LNCaP clone FGC (cell line): ENCODE measurements around the gene LNX1.

Experiments used
- DNase-seq: peaks from one replicate; pipeline ENCODE4 v3.0.0-alpha.2; 2011; ENCODE audit warnings: low read depth
- H3K4me3 ChIP-seq: 2 replicates; pipeline ENCODE4 v1.5.1; 2011; ENCODE audit warnings: mild to moderate bottlenecking, low read depth, low read length, control low read depth
- TF ChIP-seq, protein P1 (sequence below): IDR thresholded peaks from 2 replicates; pipeline ENCODE4 v1.5.1; 2012; ENCODE audit warnings: mild to moderate bottlenecking; ENCODE audit not compliant: control insufficient read depth, insufficient read depth; ENCODE audit errors: extremely low read depth

The LNX1 gene

DNA sequence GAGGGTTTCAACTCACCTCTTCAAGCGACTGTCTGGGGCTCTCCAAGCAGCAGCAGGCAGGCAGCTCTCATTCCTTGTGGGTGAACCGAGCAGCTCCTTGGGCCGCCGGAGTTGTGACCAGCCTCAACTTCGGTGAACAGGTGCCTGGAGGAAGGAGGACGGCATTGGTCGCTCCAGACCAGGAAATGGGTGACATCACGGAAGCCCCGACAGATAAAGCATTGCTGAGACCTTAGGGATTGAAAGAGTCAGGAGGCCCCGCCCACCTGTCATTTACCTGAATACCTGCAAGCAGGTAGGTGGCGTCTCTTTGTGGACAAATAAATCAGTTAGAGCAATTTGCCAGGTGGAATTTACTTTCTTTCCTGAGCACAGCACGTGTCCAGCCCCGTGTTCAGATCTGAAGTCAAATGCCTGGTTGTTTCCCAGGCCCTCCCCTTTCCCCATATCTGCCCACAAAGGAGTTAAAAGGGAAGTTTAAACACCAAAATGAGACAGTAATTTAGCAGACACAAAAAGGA, at the start of gene LNX1:
TSS of gene LNX1 (minus strand) at position 115 of the 521 bp plus-strand sequence. CDS start 17,484 bp downstream, outside the sequence.
- TF ChIP-seq, protein P1, sequence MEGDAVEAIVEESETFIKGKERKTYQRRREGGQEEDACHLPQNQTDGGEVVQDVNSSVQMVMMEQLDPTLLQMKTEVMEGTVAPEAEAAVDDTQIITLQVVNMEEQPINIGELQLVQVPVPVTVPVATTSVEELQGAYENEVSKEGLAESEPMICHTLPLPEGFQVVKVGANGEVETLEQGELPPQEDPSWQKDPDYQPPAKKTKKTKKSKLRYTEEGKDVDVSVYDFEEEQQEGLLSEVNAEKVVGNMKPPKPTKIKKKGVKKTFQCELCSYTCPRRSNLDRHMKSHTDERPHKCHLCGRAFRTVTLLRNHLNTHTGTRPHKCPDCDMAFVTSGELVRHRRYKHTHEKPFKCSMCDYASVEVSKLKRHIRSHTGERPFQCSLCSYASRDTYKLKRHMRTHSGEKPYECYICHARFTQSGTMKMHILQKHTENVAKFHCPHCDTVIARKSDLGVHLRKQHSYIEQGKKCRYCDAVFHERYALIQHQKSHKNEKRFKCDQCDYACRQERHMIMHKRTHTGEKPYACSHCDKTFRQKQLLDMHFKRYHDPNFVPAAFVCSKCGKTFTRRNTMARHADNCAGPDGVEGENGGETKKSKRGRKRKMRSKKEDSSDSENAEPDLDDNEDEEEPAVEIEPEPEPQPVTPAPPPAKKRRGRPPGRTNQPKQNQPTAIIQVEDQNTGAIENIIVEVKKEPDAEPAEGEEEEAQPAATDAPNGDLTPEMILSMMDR, result peak; percentile 45
- H3K4me3 ChIP-seq, result no peak within 1 kb of the TSS
- DNase-seq, result peak; percentile 76

DNA sequence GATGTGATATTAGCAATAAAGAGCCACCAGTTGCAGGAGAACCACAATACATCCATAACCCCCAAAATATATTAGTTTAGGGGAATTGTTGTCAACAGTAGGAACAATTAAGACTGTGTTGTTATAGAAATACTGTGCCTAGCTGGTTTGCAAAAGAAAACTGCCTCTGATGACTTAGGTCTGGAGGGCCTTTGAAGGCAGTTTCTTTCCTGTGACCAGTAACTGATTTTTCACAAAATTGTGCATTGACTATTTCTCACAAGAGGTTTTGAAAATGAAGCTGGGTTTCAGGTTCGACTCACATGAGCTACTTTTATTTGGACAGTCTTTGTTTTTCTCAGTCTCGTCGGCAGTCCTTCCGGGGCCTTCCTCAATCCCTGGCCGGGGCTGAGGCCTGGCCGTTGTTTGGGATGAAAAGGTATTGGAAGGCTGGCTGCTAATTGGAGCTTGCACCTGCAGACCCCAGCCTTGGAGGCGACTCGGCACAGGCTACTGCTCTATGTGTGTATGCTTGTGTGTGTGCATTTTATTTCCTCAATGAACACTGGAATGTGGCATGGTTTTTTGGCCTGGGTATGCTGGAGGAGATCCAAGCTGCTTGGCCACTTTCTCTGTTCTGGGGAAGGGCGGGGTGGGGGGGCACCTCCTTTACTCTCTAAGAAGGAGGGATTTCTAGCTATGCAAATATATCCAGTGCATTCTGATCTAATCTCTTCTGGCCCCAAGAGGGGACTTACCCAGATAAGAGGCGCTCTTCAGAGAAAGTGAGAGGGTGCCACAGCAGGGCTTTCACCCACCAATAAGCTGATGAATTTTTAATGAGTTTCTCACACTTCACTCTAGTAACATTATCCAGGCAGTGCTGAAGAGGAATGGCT, 49.5 kb upstream of the LNX1 start:
- TF ChIP-seq, protein P1, result no peak
- DNase-seq, result no peak
- H3K4me3 ChIP-seq, result no peak overlapping the region

DNA sequence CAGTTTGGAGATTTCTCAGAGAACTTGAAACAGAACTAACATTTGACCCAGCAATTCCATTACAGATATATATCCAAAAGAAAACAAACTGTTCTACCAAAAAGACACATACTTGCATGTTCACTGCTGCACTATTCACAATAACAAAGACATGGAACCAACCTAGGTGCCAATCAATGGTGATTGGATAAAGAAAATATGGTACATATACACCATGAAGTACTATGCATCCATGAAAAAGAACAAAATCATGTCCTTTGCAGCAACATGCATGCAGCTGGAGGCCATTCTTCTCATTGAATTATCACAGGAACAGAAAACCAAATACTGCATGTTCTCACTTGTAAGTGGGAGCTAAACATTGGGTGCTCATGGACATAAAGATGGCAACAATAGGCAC, 47.6 kb upstream of the LNX1 start:
- DNase-seq, result no peak
- TF ChIP-seq, protein P1, result no peak
- no peak overlapping the region for H3K4me3 ChIP-seq

DNA sequence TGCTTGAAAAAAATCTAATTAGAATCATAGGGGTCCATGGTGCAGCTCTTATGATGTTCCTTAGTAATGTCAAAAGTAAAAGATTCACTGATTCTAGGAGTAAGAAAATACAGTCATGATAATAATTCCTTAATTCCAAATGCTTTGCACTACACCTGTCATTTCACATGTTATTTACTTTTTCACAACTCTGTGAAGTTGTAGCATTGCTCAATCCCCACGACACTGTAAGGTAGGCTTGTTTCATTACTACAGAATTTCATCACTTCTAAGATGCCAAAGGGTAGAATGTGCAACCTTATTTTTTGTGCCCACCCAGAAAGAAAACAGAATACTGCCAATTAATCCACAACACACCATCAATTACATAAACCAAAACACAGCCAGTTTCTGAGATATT, 46.1 kb upstream of the LNX1 start:
- no peak overlapping the region for H3K4me3 ChIP-seq
- TF ChIP-seq, protein P1, result no peak
- DNase-seq, result no peak

DNA sequence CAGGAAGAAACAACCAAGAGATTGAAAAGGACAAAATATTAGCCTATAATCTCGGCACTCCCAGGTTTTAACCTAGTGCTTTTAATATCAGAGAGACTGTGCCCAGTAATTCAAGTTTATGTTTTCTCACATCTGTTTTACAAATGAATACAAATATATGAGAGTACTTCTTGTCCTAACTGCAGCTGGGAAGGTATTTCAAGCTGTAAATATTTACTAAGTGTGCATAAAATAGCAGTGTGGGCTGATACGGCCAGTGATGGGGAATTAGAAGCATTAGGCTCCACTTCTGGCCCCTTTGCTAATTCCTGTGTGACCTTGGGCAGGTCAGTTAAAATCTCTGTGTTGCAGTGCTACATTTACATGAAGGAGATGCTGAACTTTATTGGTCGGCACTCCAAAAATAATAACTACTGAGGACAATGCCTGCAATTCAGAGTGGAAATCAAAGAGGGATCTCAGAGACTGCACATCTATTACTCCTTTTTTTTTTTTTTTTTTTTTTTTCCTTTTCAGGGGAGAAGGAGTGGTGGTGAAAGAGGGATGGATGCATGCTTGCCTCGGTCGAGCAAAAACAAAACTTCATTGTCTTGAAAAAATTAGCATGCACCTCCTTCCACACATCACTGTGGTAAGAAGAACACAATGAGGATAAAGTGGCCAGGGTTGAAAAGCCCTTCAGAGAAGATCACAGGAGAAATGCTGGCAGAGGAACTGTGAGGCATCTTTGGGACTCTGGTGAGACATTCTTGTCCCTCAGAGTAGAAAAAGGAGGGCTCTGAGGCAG, 44.6 kb upstream of the LNX1 start:
- TF ChIP-seq, protein P1, result no peak
- peak; percentile 64 for DNase-seq
- no peak overlapping the region for H3K4me3 ChIP-seq

DNA sequence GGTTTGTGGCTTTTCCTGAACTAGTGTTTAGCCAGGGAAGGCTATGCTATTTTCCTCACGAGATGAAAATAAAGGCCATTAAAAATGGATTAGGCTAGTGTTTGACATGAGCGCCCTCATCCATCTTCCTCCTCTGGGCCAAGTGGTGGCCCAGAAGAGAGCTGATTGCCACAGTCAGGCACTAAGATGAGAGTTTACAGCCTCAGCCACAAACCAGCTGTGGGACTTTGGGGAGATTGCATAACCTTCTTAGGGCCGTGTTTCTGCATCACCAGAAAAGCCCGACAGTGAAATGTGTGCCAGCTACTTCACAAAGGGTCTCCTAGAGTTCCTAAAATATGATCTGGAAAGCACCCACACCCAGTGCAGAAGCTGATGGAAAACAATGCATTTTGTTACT, 42.3 kb upstream of the LNX1 start:
- no peak overlapping the region for H3K4me3 ChIP-seq
- TF ChIP-seq, protein P1, result no peak
- no peak for DNase-seq
